ENCODE measurements around the gene UTP4. TPM values are rescaled to one million over a fixed set of nuclear protein-coding genes. Genes with fewer than 3 reads are reported as not detected.

The UTP4 gene
- total and polyA plus RNA-seq, 2 of the 8 experiments (the other 6 are each of a cell fraction or from before 2014, with no cell fraction given), result 101 to 118 TPM

DNA sequence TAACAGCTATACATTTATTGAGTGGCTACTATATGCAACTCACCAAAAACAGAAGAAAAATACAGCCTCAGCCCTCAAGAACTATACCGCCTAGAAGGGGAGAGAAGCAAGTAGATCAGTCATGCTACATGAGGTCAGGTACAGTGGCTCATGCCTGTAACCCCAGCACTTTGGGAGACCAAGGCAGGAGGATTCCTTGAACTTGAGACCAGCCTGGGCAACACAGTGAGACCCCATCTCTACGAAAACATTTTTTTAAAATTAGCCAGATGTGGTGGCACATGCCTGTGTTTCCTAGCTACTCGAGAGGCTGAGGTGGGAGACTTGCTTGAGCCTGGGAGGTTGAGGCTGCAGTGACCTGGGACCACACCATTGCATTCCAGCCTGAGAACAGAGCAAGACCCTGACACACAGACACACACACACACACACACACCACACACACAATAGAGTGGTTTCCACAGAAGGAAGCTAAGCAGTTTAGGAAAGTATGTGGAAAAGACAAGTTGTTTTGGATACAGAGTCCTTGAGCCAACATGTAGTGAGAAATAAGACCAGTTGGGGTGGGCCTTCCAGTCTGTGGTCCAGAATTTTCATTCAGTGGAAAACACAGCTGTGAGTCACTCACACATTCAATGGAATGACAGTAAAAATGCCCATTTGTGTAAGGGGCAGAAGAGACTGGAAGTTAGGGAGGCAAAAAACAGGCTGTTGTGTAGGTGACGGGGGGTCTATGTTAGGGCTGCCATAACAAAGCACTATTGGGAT, 43.8 kb downstream of the UTP4 start (continued):
- TF ChIP-seq, protein P1, sequence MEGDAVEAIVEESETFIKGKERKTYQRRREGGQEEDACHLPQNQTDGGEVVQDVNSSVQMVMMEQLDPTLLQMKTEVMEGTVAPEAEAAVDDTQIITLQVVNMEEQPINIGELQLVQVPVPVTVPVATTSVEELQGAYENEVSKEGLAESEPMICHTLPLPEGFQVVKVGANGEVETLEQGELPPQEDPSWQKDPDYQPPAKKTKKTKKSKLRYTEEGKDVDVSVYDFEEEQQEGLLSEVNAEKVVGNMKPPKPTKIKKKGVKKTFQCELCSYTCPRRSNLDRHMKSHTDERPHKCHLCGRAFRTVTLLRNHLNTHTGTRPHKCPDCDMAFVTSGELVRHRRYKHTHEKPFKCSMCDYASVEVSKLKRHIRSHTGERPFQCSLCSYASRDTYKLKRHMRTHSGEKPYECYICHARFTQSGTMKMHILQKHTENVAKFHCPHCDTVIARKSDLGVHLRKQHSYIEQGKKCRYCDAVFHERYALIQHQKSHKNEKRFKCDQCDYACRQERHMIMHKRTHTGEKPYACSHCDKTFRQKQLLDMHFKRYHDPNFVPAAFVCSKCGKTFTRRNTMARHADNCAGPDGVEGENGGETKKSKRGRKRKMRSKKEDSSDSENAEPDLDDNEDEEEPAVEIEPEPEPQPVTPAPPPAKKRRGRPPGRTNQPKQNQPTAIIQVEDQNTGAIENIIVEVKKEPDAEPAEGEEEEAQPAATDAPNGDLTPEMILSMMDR (IDR thresholded peaks at IDR 0.05; ENCODE audit: control extremely low read depth in 1 of 3, insufficient read depth in 1 of 3, low read depth in 1 of 3, low read length in 3 of 3), result no peak
- no peak for TF ChIP-seq MAX (IDR thresholded peaks at IDR 0.05)
- no peak for TF ChIP-seq HDAC6 (IDR thresholded peaks at IDR 0.05; ENCODE audit: low read depth, low read length)
- no peak for TF ChIP-seq EGR1 (IDR thresholded peaks at IDR 0.05; ENCODE audit: borderline replicate concordance, low read depth, low read length)

Data from H1 (cell line).